T-cell (primary cell): ENCODE results near the gene DTX1. TPM values are rescaled to one million over a fixed set of nuclear protein-coding genes. Genes with fewer than 3 reads are reported as not detected.

Experiments
- ATAC-seq, 4 experiments: fragments of 200-7000 bp in 3 of 4; fragments of 150-1000 bp in 1 of 4; cut with Tn5 transposase; replicated peaks in 1 of 4; 1 replicate in 3 of 4; 2 replicates in 1 of 4; pipeline ENCODE4 v1.10.0; 2021; ENCODE audit warnings: moderate library complexity in 3 of 4, mild to moderate bottlenecking in 2 of 4, moderate number of reproducible peaks in 1 of 4
- CTCF ChIA-PET, 2 donors: fragments of 300-600 bp; sonication (Branson Sonifier 250); formaldehyde crosslinking; loops; one replicate each; lab custom pipeline; 2022; ENCODE audit warnings: antibody characterized with exemption in 2 of 2; lab: Charles Lee
- POLR2A ChIA-PET, 2 donors: fragments of 300-600 bp; sonication (Branson Sonifier 250); formaldehyde crosslinking; loops; one replicate each; lab custom pipeline; 2022; ENCODE audit warnings: antibody characterized with exemption in 2 of 2; lab: Charles Lee
- DNase-seq, 35 experiments: peaks; one replicate each; pipeline versions ENCODE4 v3.0.0 to v3.0.0-alpha.2; 2013 to 2023
- H3K27ac ChIP-seq: one replicate; pipeline ENCODE4 v1.5.1; 2013; ENCODE audit warnings: low read length
- H3K27me3 ChIP-seq, 2 experiments: replicated peaks in 1 of 2; 1 replicate in 1 of 2; 2 replicates in 1 of 2; pipeline versions ENCODE4 v1.6.1 to v1.7.0; 2013; ENCODE audit warnings: low read length in 1 of 2, mixed read lengths in 1 of 2; ENCODE audit not compliant: control insufficient read depth in 2 of 2, insufficient read depth in 2 of 2; ENCODE audit errors: extremely low read depth in 1 of 2
- H3K36me3 ChIP-seq, 2 donors: 1 replicate in 1 of 2; 2 replicates in 1 of 2; pipeline versions ENCODE4 v1.6.1 to v1.7.0; 2013; ENCODE audit warnings: low read length in 1 of 2; ENCODE audit not compliant: control insufficient read depth in 2 of 2, insufficient read depth in 1 of 2; ENCODE audit errors: extremely low read depth in 1 of 2
- H3K4me1 ChIP-seq, 2 experiments: 1 replicate in 1 of 2; 2 replicates in 1 of 2; pipeline versions ENCODE4 v1.6.1 to v1.7.0; 2013; ENCODE audit warnings: low read length in 2 of 2, mixed read lengths in 1 of 2; ENCODE audit not compliant: insufficient read depth in 2 of 2, control insufficient read depth in 1 of 2; ENCODE audit errors: extremely low read depth in 1 of 2
- H3K4me3 ChIP-seq, 2 donors: 1 replicate in 1 of 2; 2 replicates in 1 of 2; pipeline versions ENCODE4 v1.5.1 to v1.7.0; 2013; ENCODE audit warnings: mild to moderate bottlenecking in 2 of 2, low read length in 1 of 2, moderate library complexity in 1 of 2; ENCODE audit not compliant: control insufficient read depth in 1 of 2; ENCODE audit errors: extremely low read depth in 1 of 2
- H3K9me3 ChIP-seq: 2 replicates; pipeline ENCODE4 v1.7.0; 2013
- H3K27ac Mint-ChIP-seq, 2 donors: one replicate each; pipeline ENCODE4 v1.8.0; 2020 to 2021; ENCODE audit warnings: mild to moderate bottlenecking in 2 of 2, mixed read lengths in 2 of 2
- H3K27me3 Mint-ChIP-seq, 2 donors: one replicate each; pipeline ENCODE4 v1.8.0; 2021 to 2022; ENCODE audit warnings: mixed read lengths in 2 of 2
- H3K36me3 Mint-ChIP-seq: one replicate; pipeline ENCODE4 v1.8.0; 2021; ENCODE audit warnings: mixed read lengths
- H3K4me1 Mint-ChIP-seq, 3 donors: one replicate each; pipeline ENCODE4 v1.8.0; 2020 to 2022; ENCODE audit warnings: mixed read lengths in 3 of 3, mild to moderate bottlenecking in 1 of 3
- H3K4me3 Mint-ChIP-seq, 3 donors: one replicate each; pipeline ENCODE4 v1.8.0; 2020 to 2022; ENCODE audit warnings: mild to moderate bottlenecking in 3 of 3, mixed read lengths in 3 of 3, moderate library complexity in 3 of 3
- H3K9me3 Mint-ChIP-seq, 3 donors: one replicate each; pipeline ENCODE4 v1.8.0; 2020 to 2022; ENCODE audit warnings: mixed read lengths in 3 of 3
- WGBS: methylation state at CpG from one replicate; pipeline ENCODE4 v1.1.5; 2013; ENCODE audit warnings: missing lambda C conversion rate; ENCODE audit not compliant: insufficient coverage; 5-methylcytosine and 5-hydroxymethylcytosine counted together
- total RNA-seq, 35 experiments: library from RNA in 6 of 35; stranded (reverse) in 6 of 35; fragments of 120-200 nt in 1 of 35; gene quantifications; one replicate each; pipeline versions ENCODE4 v1.2.1 to v1.2.4 and lab custom pipeline; 2013 to 2026

The DTX1 gene
- total RNA-seq, 5 donors from 2014 or later (not counting 1 experiment from before 2014, with no cell fraction given): 5.6 to 12.0 (median 10.4) TPM

GRCh38 chr12:113104953-113105510, 48.5 kb downstream of the DTX1 start:
- H3K9me3 ChIP-seq: no peaks in the 10 kb centered on the region
- POLR2A ChIA-PET: no interaction called here
- no peak for ATAC-seq
- H3K4me3 ChIP-seq: no peak overlapping the region
- no peak for DNase-seq
- H3K27ac ChIP-seq: no peak overlapping the region
- WGBS: 81% methylated on average over 12 of the region's 13 CpGs
- no peaks in the 10 kb centered on the region for H3K27me3 Mint-ChIP-seq
- H3K4me1 Mint-ChIP-seq: peaks cover 11 to 24% (median 14%) of the 10 kb centered on the region in 3 donors
- peak overlapping the region; percentile 44 to 79 (median 47) for H3K4me3 Mint-ChIP-seq
- no peaks in the 10 kb centered on the region for H3K36me3 Mint-ChIP-seq
- H3K4me1 ChIP-seq: peaks cover 0 to 22% of the 10 kb centered on the region in 2 experiments
- H3K27ac Mint-ChIP-seq: no peak overlapping the region
- no peaks in the 10 kb centered on the region for H3K9me3 Mint-ChIP-seq
- H3K27me3 ChIP-seq: peaks cover 0 to 2% of the 10 kb centered on the region in 2 experiments
- H3K36me3 ChIP-seq: no peaks in the 10 kb centered on the region
- CTCF ChIA-PET: interaction anchor here in 1 of 2 donors (0.6 kb wide), 1 partner anchor 111 kb away, joined by 6 read pairs; no protein-coding TSS in a partner anchor

- ChIA-PET CTCF (interaction anchor here (0.6 kb wide), 2 partner anchors 66 to 112 kb away, joined by 3 to 6 read pairs; no protein-coding TSS in a partner anchor), POLR2A (no interaction called here)
- ATAC-seq (no peak), DNase-seq (no peak)
- Mint-ChIP-seq H3K27me3 (no peaks in the 10 kb centered on the region), H3K27ac (no peak overlapping the region), H3K4me3 (peak overlapping the region in 1 of 3 donors; percentile 79), H3K36me3 (no peaks in the 10 kb centered on the region), H3K4me1 (peaks cover 17 to 28% (median 20%) of the 10 kb centered on the region in 3 donors), H3K9me3 (no peaks in the 10 kb centered on the region)
- WGBS: 100% methylated on average over 6 of the region's 15 CpGs
- Histone ChIP-seq H3K36me3 (no peaks in the 10 kb centered on the region), H3K27ac (no peak overlapping the region), H3K4me3 (no peak overlapping the region), H3K4me1 (peaks cover 0 to 23% of the 10 kb centered on the region in 2 experiments), H3K9me3 (no peaks in the 10 kb centered on the region), H3K27me3 (peaks cover 0 to 2% of the 10 kb centered on the region in 2 experiments)
Measured at GRCh38 chr12:113105606-113106271, 49.2 kb downstream of the DTX1 start.

GRCh38 chr12:113106361-113106760, 49.8 kb downstream of the DTX1 start:
- Mint-ChIP-seq H3K27me3 (no peaks in the 10 kb centered on the region), H3K36me3 (no peaks in the 10 kb centered on the region), H3K9me3 (no peaks in the 10 kb centered on the region), H3K4me1 (peaks cover 17 to 32% (median 20%) of the 10 kb centered on the region in 3 donors), H3K27ac (peak overlapping the region in 1 of 2 donors; percentile 44), H3K4me3 (no peak overlapping the region)
- POLR2A ChIA-PET: no interaction called here
- CTCF ChIA-PET: interaction anchor here in 1 of 2 donors (0.6 kb wide), 1 partner anchor 66 kb away, joined by 3 read pairs; no protein-coding TSS in a partner anchor
- Histone ChIP-seq H3K4me3 (no peak overlapping the region), H3K4me1 (peaks cover 0 to 23% of the 10 kb centered on the region in 2 experiments), H3K27ac (no peak overlapping the region), H3K27me3 (peaks cover 0 to 2% of the 10 kb centered on the region in 2 experiments), H3K36me3 (no peaks in the 10 kb centered on the region), H3K9me3 (no peaks in the 10 kb centered on the region)
- DNase-seq (no peak), ATAC-seq (no peak)
- 67% methylated on average over 1 of the region's 1 CpG for WGBS

- Histone ChIP-seq H3K9me3 (no peaks in the 10 kb centered on the region), H3K4me1 (peaks cover 0 to 21% of the 10 kb centered on the region in 2 experiments), H3K27ac (no peak overlapping the region), H3K27me3 (peaks cover 0 to 6% of the 10 kb centered on the region in 2 experiments), H3K36me3 (no peaks in the 10 kb centered on the region), H3K4me3 (no peak overlapping the region)
- no peaks in the 10 kb centered on the region for H3K9me3 Mint-ChIP-seq
- 100% methylated on average over 1 of the region's 4 CpGs for WGBS
- no peak overlapping the region for H3K4me3 Mint-ChIP-seq
- ChIA-PET POLR2A (no interaction called here), CTCF (no interaction called here)
- H3K27ac Mint-ChIP-seq: no peak overlapping the region
- H3K27me3 Mint-ChIP-seq: no peaks in the 10 kb centered on the region
- peaks cover 17 to 28% (median 20%) of the 10 kb centered on the region in 3 donors for H3K4me1 Mint-ChIP-seq
- DNase-seq: no peak
- no peaks in the 10 kb centered on the region for H3K36me3 Mint-ChIP-seq
- no peak for ATAC-seq
Measured at GRCh38 chr12:113108308-113108707, 51.8 kb downstream of the DTX1 start.

- H3K9me3 ChIP-seq: no peaks in the 10 kb centered on the region
- peaks cover 0 to 7% of the 10 kb centered on the region in 2 experiments for H3K27me3 ChIP-seq
- ChIA-PET CTCF (no interaction called here), POLR2A (no interaction called here)
- H3K27ac ChIP-seq: peak overlapping the region; percentile 48
- no peaks in the 10 kb centered on the region for H3K36me3 ChIP-seq
- H3K4me3 ChIP-seq: no peak overlapping the region
- no peak for DNase-seq
- no peaks in the 10 kb centered on the region for H3K27me3 Mint-ChIP-seq
- ATAC-seq: no peak
- H3K4me1 ChIP-seq: peaks cover 0 to 11% of the 10 kb centered on the region in 2 experiments
- H3K4me1 Mint-ChIP-seq: peaks cover 12 to 20% (median 14%) of the 10 kb centered on the region in 3 donors
- H3K4me3 Mint-ChIP-seq: no peak overlapping the region
- H3K36me3 Mint-ChIP-seq: no peaks in the 10 kb centered on the region
- H3K27ac Mint-ChIP-seq: no peak overlapping the region
- WGBS: 80% methylated on average over 5 of the region's 5 CpGs
- no peaks in the 10 kb centered on the region for H3K9me3 Mint-ChIP-seq
Measured at GRCh38 chr12:113109360-113109759, 52.8 kb downstream of the DTX1 start.

GRCh38 chr12:113109872-113110599, 53.5 kb downstream of the DTX1 start:
- Mint-ChIP-seq H3K4me1 (peaks cover 10 to 15% (median 12%) of the 10 kb centered on the region in 3 donors), H3K9me3 (no peaks in the 10 kb centered on the region), H3K36me3 (no peaks in the 10 kb centered on the region), H3K4me3 (no peak overlapping the region), H3K27ac (peak overlapping the region in 1 of 2 donors; percentile 55), H3K27me3 (no peaks in the 10 kb centered on the region)
- ChIA-PET CTCF (interaction anchor here in 1 of 2 donors (0.6 to 0.9 kb wide), 3 partner anchors 12 to 118 kb away, joined by 3 to 6 read pairs (median 3); no protein-coding TSS in a partner anchor), POLR2A (no interaction called here)
- Histone ChIP-seq H3K4me1 (peaks cover 0 to 10% of the 10 kb centered on the region in 2 experiments), H3K36me3 (no peaks in the 10 kb centered on the region), H3K9me3 (no peaks in the 10 kb centered on the region), H3K4me3 (no peak overlapping the region), H3K27me3 (peaks cover 0 to 7% of the 10 kb centered on the region in 2 experiments), H3K27ac (peak overlapping the region; percentile 48)
- DNase-seq: peak in 5 of 35 experiments; percentile 4 to 33 (median 22)
- peak in 3 of 4 experiments; percentile 35 to 66 (median 36) for ATAC-seq
- 36% methylated on average over 5 of the region's 7 CpGs for WGBS
